Measurements from ENCODE around the gene ADCY3. TPM values are rescaled to one million over a fixed set of nuclear protein-coding genes. Genes with fewer than 3 reads are reported as not detected.
A peak's percentile ranks its signal among the peaks of the same experiment; 100 is the strongest.

The ADCY3 gene
- total RNA-seq, 1 donor: 42.0 TPM

DNA sequence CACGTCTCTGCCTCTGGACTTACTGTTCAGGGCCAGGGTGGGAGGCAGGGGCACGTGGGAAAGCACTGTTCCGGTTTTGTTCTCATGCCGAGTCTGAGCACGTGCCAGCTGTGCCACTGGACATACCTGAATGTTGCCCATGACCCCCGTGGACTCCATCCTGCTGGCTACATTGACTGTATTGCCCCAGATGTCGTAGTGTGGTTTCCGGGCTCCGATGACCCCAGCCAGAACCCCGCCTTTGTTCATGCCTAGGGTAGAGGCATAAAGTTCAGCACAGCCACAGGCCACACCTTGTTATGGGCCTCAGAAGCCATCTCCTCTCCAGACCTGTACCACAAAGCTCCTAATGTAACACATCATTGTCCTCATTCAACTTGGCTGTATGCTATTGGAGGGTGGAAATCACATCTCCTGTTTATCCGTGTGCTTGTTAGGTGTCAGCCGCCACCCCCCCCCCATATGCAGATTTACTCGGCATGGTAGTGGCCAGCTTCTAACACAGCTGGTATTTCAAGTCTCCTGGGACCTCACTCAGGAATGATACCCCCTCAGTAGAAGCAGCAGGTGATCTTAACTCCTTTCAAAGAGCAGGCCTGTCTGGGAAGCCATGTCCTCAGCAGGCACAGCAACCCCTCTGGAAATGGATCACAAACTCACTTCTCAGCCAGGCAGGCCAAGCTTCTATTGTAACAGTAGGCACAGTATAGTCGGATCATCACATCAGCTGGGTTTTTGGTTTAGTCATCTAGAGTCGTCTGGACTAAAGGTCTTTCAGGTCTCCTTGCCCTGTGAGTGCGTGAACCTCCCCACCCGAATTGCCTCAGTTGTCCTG lies 99.2 kb downstream of the ADCY3 start:
- TF ChIP-seq, protein P1, sequence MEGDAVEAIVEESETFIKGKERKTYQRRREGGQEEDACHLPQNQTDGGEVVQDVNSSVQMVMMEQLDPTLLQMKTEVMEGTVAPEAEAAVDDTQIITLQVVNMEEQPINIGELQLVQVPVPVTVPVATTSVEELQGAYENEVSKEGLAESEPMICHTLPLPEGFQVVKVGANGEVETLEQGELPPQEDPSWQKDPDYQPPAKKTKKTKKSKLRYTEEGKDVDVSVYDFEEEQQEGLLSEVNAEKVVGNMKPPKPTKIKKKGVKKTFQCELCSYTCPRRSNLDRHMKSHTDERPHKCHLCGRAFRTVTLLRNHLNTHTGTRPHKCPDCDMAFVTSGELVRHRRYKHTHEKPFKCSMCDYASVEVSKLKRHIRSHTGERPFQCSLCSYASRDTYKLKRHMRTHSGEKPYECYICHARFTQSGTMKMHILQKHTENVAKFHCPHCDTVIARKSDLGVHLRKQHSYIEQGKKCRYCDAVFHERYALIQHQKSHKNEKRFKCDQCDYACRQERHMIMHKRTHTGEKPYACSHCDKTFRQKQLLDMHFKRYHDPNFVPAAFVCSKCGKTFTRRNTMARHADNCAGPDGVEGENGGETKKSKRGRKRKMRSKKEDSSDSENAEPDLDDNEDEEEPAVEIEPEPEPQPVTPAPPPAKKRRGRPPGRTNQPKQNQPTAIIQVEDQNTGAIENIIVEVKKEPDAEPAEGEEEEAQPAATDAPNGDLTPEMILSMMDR (IDR thresholded peaks at IDR 0.05; ENCODE audit: insufficient read depth, low read length): no peak
- no peak for DNase-seq (ENCODE audit: low read depth)
- H3K4me3 ChIP-seq (ENCODE audit: low read depth, low read length): no peak overlapping the region

DNA sequence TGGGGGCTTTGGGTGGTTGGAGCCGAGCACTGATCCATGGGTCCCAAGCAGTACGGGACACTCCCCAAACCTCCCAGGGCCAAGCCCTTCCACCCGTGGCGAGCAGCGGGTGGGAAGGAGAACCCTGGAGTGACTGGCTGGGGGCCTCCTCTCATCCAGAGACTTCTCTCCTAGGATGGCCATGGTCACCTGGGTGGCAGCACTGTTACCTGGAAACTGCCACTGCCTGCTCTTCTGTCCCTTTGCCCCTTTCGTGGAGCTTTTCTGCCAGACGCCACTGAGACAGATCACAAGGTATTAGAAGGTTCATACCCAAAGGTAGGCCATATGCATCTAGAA lies 99.9 kb downstream of the ADCY3 start:
- TF ChIP-seq, protein P1 (IDR thresholded peaks at IDR 0.05; ENCODE audit: insufficient read depth, low read length): no peak
- no peak for DNase-seq (ENCODE audit: low read depth)

DNA sequence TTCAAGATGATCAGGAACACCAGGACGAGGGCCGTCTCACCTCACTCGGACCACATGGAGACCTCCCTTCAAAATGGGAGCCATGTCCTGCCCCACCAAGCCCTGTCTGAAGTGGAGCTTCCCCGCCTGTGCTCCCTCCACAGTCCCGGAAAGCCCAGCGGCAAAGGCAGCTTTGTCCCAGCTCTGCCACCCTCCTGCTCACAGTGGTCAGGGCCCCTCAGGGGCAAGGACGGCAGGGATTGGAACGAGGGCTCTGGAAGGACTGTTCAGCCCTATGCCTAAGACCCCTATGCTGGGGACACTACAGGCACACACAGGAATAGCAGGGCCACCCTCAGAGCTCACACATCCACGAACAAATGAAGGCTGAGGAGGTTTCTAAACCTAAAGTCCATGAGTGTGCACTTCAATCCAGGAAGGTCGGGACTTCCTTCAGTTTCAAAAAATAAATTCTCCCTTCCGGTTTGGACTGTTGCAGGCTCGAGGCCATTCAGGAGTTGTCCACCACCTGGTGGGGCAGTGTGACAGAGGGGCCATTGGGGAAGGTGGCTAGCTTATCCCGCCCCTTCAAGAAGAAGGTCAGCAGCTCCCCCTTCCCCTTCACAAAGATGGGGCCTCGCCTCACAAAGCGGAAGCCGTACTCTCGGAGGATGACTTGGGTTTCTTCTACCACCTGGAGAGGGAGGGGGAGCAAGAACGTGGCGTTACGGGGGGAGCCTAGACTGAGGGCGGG lies 100.4 kb downstream of the ADCY3 start:
- H3K4me3 ChIP-seq (ENCODE audit: low read depth, low read length): no peak overlapping the region
- TF ChIP-seq, protein P1 (IDR thresholded peaks at IDR 0.05; ENCODE audit: insufficient read depth, low read length): no peak
- DNase-seq (ENCODE audit: low read depth): no peak

More for the DNA sequence above, 99.9 kb downstream of the ADCY3 start:
- no peak overlapping the region for H3K4me3 ChIP-seq (ENCODE audit: low read depth, low read length)

DNA sequence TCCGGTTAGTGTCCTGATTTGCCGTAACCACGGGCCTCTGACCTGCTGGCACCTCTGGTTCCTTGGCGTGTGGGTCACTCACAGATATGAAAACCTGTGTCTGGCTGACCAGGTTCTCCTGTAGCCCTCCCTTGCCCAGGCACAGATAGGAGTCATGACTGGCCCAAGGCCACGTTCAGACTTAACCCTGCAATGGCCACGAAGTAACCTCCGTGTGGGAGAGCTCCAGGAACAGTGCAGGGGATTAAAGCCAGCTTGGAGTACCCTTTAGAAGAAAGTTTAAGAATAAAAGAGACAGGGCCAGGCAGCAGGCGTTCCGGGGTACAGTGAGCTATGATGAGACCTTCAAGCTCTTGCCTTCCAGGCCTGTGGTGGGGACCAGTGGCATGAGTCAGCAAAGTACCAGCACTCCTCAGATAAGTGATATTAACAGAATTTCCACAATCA lies 101.3 kb downstream of the ADCY3 start:
- TF ChIP-seq, protein P1 (IDR thresholded peaks at IDR 0.05; ENCODE audit: insufficient read depth, low read length): no peak
- peak; percentile 48 for DNase-seq (ENCODE audit: low read depth)
- H3K4me3 ChIP-seq (ENCODE audit: low read depth, low read length): no peak overlapping the region

DNA sequence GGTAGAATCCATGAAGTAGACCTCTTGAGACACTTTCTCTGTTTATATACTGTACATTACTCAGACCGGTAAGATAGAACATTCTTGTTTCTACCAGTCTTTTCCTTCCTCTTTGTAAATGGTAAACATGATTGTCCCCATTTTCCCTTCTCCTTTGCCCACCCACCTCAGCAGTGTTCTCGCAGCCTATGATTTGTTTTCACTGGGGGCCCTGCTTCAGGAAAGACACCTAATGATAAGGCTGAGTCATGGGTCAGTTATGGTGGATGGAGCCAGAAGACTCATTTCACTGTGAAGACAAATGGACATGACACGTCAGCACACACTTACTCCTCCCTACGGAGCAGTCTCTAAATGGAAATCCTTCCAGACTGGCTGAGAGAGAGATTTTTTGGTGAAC lies 103.2 kb downstream of the ADCY3 start:
- TF ChIP-seq, protein P1 (IDR thresholded peaks at IDR 0.05; ENCODE audit: insufficient read depth, low read length): no peak
- DNase-seq (ENCODE audit: low read depth): peak; percentile 91
- no peak overlapping the region for H3K4me3 ChIP-seq (ENCODE audit: low read depth, low read length)

DNA sequence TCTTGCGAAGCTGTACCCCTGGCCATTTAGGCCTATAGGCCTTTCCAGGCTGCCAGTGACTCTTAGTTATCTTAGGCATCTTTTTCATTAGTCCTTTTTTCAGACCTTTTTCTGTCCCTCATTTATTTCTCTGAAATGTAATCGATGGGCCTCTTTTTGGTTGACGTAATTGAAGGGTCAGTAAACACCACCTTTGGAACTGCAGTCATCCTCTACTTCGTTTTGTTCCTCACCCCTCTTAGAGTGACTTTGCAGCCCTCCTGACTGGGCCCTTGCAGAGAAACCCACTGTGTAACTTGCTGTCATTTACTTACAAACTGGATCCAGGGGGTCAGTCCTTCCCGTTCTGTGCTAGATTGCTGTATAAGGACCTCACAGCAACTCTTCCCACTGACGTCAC lies 103.6 kb downstream of the ADCY3 start:
- TF ChIP-seq, protein P1 (IDR thresholded peaks at IDR 0.05; ENCODE audit: insufficient read depth, low read length): no peak
- no peak for DNase-seq (ENCODE audit: low read depth)

More for the DNA sequence above, 103.6 kb downstream of the ADCY3 start:
- H3K4me3 ChIP-seq (ENCODE audit: low read depth, low read length): no peak overlapping the region
